Kidney glomerular epithelial cell (primary cell): Measurements from ENCODE around the gene PDPR.
"Not testable (repeated sequence)": the region's sequence is repeated elsewhere in the genome, so short reads cannot be mapped to it uniquely, and the experiment has no call there.

Experiments
- DNase-seq: peaks from one replicate; lab custom pipeline; 2025; lab: John Stamatoyannopoulos, UW

PDPR gene

DNA sequence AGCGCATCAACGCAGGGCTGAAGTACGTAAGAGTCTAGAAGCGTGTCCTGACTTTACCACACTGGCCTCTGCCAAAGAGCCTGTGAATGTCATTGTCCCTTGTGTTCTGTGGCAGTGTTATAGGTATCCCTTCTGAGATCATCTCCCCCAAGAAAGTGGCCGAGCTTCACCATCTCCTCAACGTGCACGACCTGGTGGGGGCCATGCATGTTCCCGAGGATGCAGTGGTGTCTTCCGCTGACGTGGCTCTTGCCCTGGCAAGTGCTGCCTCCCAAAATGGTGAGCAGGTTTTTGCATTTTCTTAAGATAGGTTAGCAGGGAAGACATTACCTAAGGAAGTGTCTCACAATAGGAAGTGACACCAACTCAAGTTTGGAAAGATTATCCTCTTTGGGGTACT lies 14.7 kb downstream of the PDPR start:
- DNase-seq = not testable (repeated sequence)

DNA sequence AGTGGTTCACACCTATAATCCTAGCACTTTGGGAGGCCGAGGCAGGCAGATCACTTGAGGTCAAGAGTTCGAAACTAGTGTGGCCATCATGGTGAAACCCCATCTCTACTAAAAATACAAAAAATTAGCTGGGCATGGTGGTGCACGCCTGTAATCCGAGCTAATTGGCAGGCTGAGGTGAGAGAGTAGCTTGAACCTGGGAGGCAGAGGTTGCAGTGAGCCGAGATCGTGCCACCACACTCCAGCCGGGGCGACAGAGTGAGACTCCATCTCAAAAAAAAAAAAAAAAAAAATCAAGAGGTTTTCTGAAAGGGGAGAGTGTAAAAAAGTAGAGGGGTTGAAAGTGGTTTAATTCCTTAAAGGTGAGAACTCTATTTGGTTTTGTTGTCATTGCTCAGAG lies 21.7 kb downstream of the PDPR start:
- DNase-seq = not testable (repeated sequence)

DNA sequence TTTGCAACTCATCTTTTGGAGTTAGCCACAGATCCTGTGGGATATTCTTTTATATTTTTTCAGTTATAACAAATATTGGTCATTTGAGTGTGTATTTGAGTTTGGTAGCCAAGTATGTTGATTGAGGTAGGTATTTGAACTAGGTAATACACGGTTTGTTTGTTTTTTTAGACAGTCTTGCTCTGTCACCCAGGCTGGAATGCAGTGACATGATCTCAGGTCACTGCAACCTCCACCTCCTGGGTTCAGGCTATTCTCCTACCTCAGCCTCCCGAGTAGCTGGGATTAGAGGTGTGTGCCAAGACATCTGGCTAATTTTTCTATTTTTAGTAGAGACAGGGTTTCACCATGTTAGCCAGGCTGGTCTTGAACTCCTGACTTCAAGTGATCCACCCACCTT lies 22.5 kb downstream of the PDPR start:
- DNase-seq = not testable (repeated sequence)

GRCh38 chr16:70142739-70143138 lies 28.6 kb downstream of the PDPR start:
- not testable (repeated sequence) for DNase-seq

GRCh38 chr16:70143231-70143895 lies 29.2 kb downstream of the PDPR start:
- not testable (repeated sequence) for DNase-seq

GRCh38 chr16:70147853-70148252 lies 33.7 kb downstream of the PDPR start:
- not testable (repeated sequence) for DNase-seq

- DNase-seq = not testable (repeated sequence)
Measured at GRCh38 chr16:70148453-70148852, 34.3 kb downstream of the PDPR start.

- not testable (repeated sequence) for DNase-seq
Measured at GRCh38 chr16:70149296-70149695, 35.2 kb downstream of the PDPR start.

GRCh38 chr16:70151391-70151790 lies 37.3 kb downstream of the PDPR start:
- DNase-seq = no peak

DNA sequence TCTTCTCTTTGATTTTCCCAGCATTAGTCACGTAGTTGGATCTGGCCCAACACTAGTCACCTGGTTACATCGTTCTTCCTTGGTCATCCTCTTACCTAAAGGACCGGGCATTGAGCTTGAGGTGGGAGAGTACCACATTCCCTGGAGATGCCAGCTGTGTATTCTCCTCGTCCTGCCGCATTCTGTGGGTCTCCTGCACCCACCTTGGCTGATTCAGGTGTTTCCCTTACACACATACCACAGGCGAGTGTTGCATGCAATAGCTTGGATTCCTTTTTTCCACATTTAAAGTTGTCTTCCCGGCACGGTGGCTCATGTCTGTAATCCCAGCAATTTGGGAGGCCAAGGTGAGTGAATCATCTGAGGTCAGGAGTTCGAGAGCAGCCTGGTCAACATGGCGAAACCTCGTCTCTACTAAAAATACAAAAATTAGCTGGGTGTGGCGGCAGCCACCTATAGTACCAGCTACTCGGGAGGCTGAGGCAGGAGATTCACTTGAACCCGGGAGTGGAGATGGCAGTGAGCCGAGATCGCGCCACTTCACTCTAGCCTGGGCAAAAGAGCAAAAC lies 37.9 kb downstream of the PDPR start:
- no peak for DNase-seq

GRCh38 chr16:70152578-70153302 lies 38.6 kb downstream of the PDPR start:
- DNase-seq = no peak

DNA sequence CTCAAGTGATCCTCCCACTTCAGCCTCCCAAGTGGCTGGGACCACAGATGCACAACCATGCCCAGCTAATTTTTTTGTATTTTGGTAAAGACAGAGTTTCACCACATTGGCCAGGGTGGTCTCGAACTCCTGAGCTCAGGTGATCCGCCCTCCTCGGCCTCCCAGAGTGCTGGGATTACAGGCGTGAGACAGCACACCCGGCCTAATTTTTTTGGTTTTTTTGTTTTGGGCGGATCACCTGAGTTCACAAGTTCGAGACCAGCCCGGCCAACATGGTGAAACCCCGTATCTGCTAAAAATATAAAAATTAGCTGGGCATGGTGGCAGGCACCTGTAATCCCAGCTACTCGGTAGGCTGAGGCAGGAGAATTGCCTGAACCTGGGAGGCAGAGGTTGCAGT lies 40.6 kb downstream of the PDPR start:
- not testable (repeated sequence) for DNase-seq

DNA sequence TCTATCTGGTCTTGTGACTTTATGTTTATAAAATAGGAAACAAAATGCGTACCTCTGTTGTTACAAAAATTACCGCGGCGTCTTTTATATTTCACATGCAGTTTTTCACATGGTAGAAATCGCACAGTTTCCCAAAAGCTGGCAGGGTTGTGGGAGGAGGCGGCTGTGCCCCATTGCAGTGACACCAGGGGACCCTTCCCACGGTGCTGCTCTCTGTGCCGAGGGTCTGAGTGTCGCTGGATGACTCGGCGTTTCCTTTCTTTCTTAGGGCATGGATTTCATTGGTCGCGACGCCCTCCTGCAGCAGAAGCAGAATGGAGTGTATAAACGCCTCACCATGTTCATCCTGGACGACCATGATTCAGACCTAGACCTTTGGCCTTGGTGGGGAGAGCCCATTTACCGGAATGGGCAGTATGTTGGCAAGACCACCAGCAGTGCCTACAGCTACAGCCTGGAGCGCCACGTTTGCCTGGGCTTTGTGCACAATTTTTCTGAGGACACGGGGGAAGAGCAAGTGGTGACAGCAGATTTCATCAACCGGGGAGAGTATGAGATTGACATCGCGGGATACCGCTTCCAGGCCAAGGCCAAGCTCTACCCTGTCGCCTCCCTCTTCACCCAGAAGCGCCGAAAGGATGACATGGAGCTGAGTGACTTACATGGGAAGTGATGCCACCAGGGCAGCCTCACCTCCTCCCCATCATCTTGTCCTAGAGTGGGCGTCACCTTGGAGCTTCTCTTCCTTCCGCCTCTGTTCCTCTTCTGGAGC lies 42.3 kb downstream of the PDPR start:
- DNase-seq = no peak

DNA sequence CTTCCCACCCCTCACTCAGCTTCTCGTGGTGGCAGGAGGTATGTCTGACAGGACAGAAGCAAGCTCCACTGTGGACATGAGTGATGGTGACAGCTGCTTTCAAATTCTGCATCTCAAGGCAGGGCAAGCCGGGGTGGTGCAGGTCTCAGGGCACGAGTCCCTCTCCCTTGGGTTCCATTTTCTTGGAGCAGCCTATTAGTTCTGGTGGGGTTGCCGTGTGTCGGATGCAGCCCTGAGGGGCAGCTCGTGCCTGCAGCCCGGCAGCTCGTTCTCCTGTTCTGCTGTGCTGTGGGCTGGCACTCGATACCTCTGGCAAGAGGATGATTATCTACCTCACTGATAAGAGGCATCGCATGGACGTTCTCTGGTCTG lies 43.0 kb downstream of the PDPR start:
- DNase-seq = no peak

DNA sequence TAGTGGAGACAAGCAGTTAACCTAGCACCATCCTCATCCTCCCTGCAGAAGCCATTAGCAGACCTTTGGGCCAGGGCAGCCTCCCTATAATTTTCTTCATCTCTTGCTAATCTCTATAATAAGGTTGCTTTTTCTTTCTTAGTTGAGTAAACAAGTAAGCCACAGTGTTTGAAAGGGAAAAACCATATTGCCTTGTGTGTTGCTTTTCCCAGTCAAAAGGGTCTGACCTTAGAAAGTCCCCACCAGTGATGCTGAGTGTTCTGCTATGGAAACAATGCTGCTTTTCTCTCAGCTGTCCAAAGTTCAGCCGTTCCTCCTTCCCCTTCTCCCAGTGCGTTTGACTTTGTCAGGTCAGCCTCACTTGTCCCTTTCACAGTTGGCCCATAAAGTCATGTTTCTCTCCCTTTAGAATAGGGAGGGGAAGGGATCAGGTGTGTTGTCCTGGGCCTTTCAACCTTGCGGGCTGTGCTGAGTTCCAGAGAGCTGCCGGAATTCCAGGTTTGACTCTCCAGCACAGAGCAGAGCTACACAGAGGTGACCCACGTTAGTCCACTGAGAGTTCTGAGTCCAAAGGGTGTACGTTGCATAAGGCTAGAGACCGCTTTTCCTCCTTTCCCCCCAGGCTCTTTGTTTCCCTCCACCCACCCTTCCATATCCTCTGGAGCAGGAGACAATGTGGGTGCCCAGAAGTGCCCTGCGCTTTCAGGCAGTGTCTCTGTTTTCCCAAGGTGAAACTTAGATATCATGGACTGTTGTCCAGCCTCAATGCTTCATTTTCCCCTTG lies 43.5 kb downstream of the PDPR start:
- no peak for DNase-seq

DNA sequence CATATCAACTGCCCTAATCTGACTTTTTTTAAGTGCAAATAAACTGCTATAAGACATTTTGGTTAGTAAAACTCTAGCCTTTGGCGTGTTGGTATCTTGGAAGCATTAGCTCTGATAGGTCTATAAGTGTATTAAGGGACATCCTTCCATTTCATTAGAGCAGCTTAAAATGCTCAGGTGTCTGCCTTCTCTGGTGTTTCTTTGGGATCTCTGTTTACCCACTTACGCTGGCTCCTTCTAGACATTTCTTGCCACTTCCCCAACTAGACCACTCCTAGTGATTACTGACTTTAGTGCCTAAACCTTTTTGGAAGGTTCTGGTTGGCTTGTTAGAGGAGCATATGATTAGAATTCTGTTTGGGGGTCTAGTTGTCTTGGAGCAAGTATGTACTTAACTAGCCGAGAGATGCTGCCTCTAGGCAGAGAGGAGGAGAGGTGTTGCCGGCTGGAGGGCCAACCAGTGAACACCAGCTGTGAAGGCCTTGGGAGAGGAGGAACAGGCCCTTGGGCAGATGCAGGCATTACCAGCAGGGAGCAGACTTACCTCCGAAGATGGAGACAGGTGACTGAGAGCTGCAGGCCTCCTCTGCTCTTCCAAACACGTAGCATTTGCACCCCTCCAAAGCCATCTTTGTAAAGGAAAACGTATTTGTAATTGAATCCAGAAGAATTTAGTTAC lies 44.3 kb downstream of the PDPR start:
- no peak for DNase-seq

- no peak for DNase-seq
Measured at GRCh38 chr16:70159355-70160348, 45.5 kb downstream of the PDPR start.

- DNase-seq = no peak
Measured at GRCh38 chr16:70160388-70160787, 46.3 kb downstream of the PDPR start.

DNA sequence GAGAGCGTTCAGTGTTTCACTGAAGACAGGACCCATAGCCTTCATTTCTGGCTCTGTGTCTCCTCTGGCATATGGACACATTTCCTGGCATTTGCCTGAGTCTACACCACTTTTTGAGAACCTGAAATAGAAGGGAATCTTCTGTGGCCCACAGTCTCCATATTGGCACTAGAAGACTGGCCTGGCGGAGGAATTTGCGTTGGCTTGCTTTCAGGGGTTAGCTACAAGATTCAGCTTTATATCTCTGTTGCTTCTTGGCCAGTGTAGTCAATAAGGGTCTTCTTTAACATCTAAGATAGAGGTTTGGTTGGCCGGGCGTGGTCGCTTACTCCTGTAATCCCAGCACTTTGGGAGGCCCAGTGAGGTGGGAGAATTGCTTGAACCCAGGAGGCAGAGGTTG lies 46.7 kb downstream of the PDPR start:
- no peak for DNase-seq

GRCh38 chr16:70161350-70161749 lies 47.2 kb downstream of the PDPR start:
- DNase-seq = no peak
